Measurements from ENCODE around the gene ADAM12.

- TF ChIP-seq PPARA (CRISPR knock-in tag; IDR thresholded peaks at IDR 0.05; ENCODE audit: borderline replicate concordance), result no peak
- TF ChIP-seq, protein P1, sequence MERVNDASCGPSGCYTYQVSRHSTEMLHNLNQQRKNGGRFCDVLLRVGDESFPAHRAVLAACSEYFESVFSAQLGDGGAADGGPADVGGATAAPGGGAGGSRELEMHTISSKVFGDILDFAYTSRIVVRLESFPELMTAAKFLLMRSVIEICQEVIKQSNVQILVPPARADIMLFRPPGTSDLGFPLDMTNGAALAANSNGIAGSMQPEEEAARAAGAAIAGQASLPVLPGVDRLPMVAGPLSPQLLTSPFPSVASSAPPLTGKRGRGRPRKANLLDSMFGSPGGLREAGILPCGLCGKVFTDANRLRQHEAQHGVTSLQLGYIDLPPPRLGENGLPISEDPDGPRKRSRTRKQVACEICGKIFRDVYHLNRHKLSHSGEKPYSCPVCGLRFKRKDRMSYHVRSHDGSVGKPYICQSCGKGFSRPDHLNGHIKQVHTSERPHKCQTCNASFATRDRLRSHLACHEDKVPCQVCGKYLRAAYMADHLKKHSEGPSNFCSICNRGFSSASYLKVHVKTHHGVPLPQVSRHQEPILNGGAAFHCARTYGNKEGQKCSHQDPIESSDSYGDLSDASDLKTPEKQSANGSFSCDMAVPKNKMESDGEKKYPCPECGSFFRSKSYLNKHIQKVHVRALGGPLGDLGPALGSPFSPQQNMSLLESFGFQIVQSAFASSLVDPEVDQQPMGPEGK (CRISPR knock-in tag; IDR thresholded peaks at IDR 0.05; ENCODE audit: borderline replicate concordance), result no peak
- no peak for TF ChIP-seq ZFP3 (CRISPR knock-in tag; IDR thresholded peaks at IDR 0.05)
- TF ChIP-seq ZFP30 (CRISPR knock-in tag; IDR thresholded peaks at IDR 0.05), result no peak
- no peak for TF ChIP-seq BACH2 (CRISPR knock-in tag; IDR thresholded peaks at IDR 0.05; ENCODE audit: borderline replicate concordance)
- no peak for TF ChIP-seq OSR1 (CRISPR knock-in tag; IDR thresholded peaks at IDR 0.05)
- no peak for TF ChIP-seq SNAI2 (CRISPR knock-in tag; IDR thresholded peaks at IDR 0.05)
- TF ChIP-seq ISL1 (CRISPR knock-in tag; IDR thresholded peaks at IDR 0.05), result no peak
- no peak for TF ChIP-seq CSDC2 (CRISPR knock-in tag; IDR thresholded peaks at IDR 0.05)
- TF ChIP-seq ZNF70 (CRISPR knock-in tag; IDR thresholded peaks at IDR 0.05), result no peak
Observed at GRCh38 chr10:126352453-126352852, 35.8 kb downstream of the ADAM12 start.
